Bladder microvascular endothelial cell (primary cell): Measurements from ENCODE around the gene KRTAP6-2. TPM values are rescaled to one million over a fixed set of nuclear protein-coding genes. Genes with fewer than 3 reads are reported as not detected.

ENCODE experiments used
- total RNA-seq: library from RNA; depleted of rRNA; stranded (reverse); fragments of >200 nt; gene quantifications from 2 replicates; pipeline ENCODE4 v1.2.3, GENCODE V29; 2014

Gene KRTAP6-2, protein sequence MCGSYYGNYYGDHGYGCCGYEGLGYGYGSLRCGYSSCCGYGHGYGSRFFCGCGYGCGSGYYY
- total RNA-seq, result not detected in 2 replicates

DNA sequence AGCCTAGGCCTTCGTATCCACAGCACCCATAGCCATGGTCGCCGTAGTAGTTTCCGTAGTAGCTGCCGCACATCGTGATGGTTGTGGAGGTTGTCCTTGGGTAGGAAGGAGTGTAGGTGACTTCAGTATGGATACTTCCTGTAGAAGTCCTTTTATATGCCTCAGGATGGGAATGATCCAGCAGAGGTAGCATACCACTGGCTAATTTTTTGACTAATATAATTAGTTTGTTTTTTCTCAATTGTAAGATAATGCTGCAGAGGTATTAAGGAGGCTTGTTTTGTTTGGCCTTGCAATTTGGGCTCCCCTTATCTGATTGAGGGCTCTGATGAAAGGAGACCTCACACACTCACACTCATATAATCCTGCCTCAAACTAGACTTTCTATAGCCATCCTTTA, at the start of gene KRTAP6-2:
KRTAP6-2 (minus strand) TSS at position 101 of the 400 bp plus-strand sequence; CDS start at position 73, 28 bp downstream.

DNA sequence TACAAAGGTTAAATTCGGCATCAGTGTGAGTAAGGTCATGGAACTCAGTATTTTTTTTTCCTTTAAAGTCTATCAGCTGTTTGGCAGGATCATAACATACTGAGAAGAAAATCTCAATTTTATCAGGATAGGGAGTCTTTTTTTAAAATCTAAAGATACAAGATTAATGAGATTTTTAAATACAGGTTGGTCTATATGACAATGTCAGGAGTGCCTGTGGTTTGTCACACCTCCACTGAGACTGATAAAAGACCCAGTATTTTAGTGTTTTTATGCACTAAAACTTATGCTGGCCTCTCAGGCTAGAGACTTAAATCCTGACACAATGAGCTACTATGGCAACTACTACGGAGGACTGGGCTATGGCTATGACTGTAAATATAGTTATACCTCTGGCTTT, 43.9 kb upstream of the KRTAP6-2 start, which contains the start of gene KRTAP20-3:
KRTAP20-3 (plus strand) TSS at position 301 of the 400 bp plus-strand sequence.

DNA sequence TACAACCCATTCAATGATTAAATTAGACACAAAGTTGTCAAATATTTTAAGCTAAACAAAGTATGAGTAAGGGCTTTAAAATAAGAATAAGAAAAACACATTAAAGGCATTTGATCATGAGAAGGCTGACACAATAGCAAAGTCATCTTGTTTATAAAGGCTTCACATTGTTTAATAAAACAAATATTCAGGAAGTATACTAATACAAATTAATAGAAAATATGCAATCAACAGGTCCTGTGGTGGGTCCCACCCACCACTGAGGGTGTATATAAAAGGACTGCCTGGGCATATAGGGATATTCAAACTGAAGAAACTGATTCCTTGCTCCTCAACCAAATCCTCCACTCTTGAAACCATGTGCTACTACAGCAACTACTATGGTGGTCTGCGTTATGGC, 36.2 kb upstream of the KRTAP6-2 start, which contains the start of gene KRTAP20-2:
KRTAP20-2 (plus strand) TSS at position 301 of the 400 bp plus-strand sequence; CDS start at position 359, 58 bp downstream.

DNA sequence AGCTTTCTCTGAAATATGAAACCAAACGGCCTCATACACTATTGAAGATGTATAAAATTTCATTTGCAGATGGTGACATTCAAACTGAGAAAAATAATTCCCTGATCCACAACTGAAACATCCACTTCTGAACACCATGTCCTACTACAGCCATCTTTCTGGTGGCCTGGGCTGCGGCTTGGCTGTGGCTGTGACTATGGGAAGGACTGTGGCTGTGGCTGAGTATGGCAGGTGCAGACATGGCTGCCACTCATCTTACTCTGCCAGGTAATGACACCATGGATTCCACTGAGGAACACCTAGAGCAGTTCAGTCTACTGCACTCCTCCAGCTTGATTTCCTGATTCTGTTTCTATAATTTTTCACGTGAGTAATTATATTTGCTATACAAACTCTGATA, 21.8 kb upstream of the KRTAP6-2 start, which contains the start of gene KRTAP20-4:
KRTAP20-4 (plus strand) TSS at position 106 of the 400 bp plus-strand sequence.

DNA sequence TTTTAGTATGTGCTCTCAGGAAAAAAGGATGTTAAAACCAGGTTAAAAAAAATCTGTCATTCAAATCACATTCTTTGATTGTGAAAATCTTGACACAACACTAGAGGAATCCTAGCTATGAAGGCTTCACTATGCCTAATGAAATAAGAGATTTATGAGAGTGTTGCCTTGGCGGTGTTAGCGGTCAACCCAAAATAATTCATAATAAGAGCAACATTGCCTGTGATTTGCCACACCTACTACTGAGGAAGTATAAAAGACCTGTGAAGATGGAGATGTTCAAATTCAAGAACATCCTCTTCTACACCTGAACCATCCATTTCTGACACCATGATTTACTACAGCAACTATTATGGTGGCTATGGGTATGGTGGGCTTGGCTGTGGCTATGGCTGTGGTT, 17.4 kb upstream of the KRTAP6-2 start, which contains the start of gene KRTAP20-1:
KRTAP20-1 (plus strand) TSS at position 301 of the 400 bp plus-strand sequence; CDS start at position 331, 30 bp downstream.

DNA sequence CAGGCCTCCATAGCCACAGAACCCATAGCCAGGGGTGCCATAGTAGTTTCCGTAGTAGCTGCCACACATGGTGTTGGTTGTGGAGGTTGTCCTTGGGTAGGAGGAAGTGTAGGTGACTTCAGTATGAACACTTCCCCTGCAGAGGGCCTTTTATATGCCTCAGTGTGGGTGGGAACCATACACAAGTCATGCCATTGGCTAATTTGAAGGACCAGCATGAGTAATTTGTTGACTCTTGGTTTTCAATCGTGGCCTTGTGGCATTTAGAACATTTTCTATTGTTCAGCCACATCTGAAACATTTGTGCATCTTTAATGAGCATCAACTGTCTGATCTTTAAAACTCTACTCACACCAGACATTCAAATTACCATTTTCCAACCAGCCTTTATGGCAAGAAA, 15.1 kb upstream of the KRTAP6-2 start, which contains the start of gene KRTAP6-1:
KRTAP6-1 (minus strand) TSS at position 95 of the 400 bp plus-strand sequence; CDS start at position 69, 26 bp downstream.

DNA sequence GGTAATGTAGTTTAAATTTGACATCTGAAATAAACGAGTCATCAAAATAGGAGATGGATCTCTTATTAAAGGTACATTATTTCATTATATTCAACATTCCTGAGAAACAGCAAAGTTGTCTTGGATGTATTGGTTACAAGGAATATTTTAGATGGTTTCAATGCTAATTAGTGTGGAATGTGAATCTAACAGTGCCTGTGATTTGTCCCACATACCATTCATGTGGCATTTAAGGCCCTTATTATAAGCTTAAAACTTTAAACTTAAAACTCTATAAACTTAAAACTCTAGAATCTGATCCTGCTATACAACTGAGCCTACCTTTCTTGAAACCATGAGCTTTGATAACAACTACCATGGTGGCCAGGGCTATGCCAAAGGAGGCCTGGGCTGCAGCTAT, 2.1 kb upstream of the KRTAP6-2 start, which contains the start of gene KRTAP22-1:
KRTAP22-1 (plus strand) TSS at position 301 of the 400 bp plus-strand sequence.

DNA sequence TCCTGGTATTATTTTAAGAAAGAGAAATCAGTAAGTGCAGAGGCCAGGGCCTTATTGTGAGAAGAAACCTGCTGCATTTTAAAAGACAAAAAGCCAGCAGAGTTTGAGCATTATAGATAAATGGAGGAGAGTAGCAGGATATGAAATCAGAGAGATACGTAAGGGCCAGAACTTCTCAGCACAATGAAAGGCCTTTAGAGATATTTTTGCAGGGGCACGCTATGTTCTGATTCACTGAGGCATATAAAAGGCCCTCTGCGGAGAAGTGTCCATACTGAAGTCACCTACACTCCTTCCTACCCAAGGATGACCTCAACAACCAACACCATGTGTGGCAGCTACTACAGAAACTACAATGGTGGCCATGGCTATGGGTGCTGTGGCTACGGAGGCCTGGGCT, 6.6 kb downstream of the KRTAP6-2 start, which contains the start of gene KRTAP6-3:
KRTAP6-3 (plus strand) TSS at position 301 of the 400 bp plus-strand sequence; CDS start at position 307, 6 bp downstream.

DNA sequence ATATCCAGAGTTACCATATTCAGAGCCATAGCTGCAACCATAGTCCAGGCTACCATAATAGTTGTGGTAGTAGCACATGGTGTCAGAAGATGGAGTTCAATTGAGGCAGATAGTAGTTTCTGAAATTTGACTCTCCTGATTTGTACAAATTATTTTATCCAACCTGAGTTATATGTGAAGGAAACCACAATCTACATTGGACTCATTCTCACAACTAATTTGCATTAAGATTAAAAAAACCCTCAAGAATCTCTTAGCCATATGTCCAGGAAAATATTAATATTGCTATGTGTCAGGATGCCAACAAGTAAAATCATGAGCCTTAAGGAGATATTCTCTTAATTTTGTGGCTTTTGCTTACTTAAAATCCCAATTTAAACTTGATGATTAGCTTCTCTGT, 8.4 kb downstream of the KRTAP6-2 start, which contains the start of gene KRTAP22-2:
KRTAP22-2 (minus strand) TSS at position 101 of the 400 bp plus-strand sequence.

DNA sequence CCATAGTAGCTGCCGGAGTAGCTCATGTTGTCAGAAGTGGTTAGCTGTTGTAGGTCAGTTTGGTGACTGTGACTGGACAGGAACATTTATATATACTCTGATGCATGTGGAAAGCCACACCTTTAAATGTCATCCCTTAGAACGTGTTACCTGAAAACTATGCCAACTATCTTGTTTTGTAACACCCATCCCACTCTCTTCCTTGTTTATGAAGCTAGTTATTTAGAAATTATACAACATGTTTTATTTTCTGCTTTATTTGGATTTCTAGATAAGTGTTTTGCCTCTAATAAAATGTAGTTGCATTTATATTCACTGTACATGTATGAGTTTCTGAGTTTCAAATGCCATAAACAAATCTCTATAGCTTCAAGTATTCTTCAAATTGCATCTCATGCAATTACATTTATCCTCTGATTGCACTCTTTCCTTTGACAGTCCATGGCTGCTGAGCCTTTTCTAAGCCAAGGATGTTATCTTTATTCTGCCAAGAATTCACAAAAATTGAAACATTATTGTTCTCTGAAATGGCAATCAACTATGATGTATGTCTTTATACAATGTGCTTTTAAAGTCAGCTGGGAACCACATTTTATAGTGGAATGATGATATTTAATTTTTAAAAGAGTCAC, 37.3 kb downstream of the KRTAP6-2 start, which contains the start of gene KRTAP19-7:
KRTAP19-7 (minus strand) TSS at position 51 of the 632 bp plus-strand sequence; CDS start at position 26, 25 bp downstream.

Other genes starting within 250 kb of the KRTAP6-2 start
- not detected in 2 replicates for gene KRTAP13-2, start 226.6 kb downstream of the KRTAP6-2 start, total RNA-seq
- gene KRTAP13-1, start 202.9 kb downstream of the KRTAP6-2 start, total RNA-seq, result not detected in 2 replicates
- not detected in 2 replicates for gene KRTAP13-3, start 173.0 kb downstream of the KRTAP6-2 start, total RNA-seq
- not detected in 2 replicates for gene KRTAP13-4, start 168.7 kb downstream of the KRTAP6-2 start, total RNA-seq
- not detected in 2 replicates for gene KRTAP15-1, start 158.6 kb downstream of the KRTAP6-2 start, total RNA-seq
- gene KRTAP19-1, start 118.5 kb downstream of the KRTAP6-2 start, total RNA-seq, result not detected in 2 replicates
- gene KRTAP19-2, start 111.5 kb downstream of the KRTAP6-2 start, total RNA-seq, result not detected in 2 replicates
- gene KRTAP19-3, start 106.9 kb downstream of the KRTAP6-2 start, total RNA-seq, result not detected in 2 replicates
- gene KRTAP19-4, start 101.7 kb downstream of the KRTAP6-2 start, total RNA-seq, result not detected in 2 replicates
- gene KRTAP19-5, start 96.8 kb downstream of the KRTAP6-2 start, total RNA-seq, result not detected in 2 replicates
- not detected in 2 replicates for gene KRTAP19-6, start 57.0 kb downstream of the KRTAP6-2 start, total RNA-seq
- not detected in 2 replicates for gene KRTAP19-7, start 37.6 kb downstream of the KRTAP6-2 start, total RNA-seq
- gene KRTAP22-2, start 8.5 kb downstream of the KRTAP6-2 start, total RNA-seq, result not detected in 2 replicates
- gene KRTAP6-3, start 6.5 kb downstream of the KRTAP6-2 start, total RNA-seq, result not detected in 2 replicates
- gene KRTAP22-1, start 2.2 kb upstream of the KRTAP6-2 start, total RNA-seq, result not detected in 2 replicates
- not detected in 2 replicates for gene KRTAP6-1, start 15.0 kb upstream of the KRTAP6-2 start, total RNA-seq
- gene KRTAP20-1, start 17.5 kb upstream of the KRTAP6-2 start, total RNA-seq, result not detected in 2 replicates
- gene KRTAP20-4, start 21.7 kb upstream of the KRTAP6-2 start, total RNA-seq, result not detected in 2 replicates
- not detected in 2 replicates for gene KRTAP20-2, start 36.3 kb upstream of the KRTAP6-2 start, total RNA-seq
- gene KRTAP20-3, start 44.0 kb upstream of the KRTAP6-2 start, total RNA-seq, result not detected in 2 replicates
- not detected in 2 replicates for gene KRTAP21-3, start 119.9 kb upstream of the KRTAP6-2 start, total RNA-seq
- gene KRTAP21-2, start 148.4 kb upstream of the KRTAP6-2 start, total RNA-seq, result not detected in 2 replicates
- gene KRTAP21-1, start 156.5 kb upstream of the KRTAP6-2 start, total RNA-seq, result not detected in 2 replicates
- gene KRTAP8-1, start 214.4 kb upstream of the KRTAP6-2 start, total RNA-seq, result not detected in 2 replicates
- not detected in 2 replicates for gene KRTAP7-1, start 230.9 kb upstream of the KRTAP6-2 start, total RNA-seq